ENCODE results near the gene SEL1L3. TPM values are rescaled to one million over a fixed set of nuclear protein-coding genes. Genes with fewer than 3 reads are reported as not detected.

The SEL1L3 gene
- total RNA-seq, 2 experiments from 2014 or later = 88.3 to 91.3 TPM

GRCh38 chr4:25839233-25839632, 23.6 kb downstream of the SEL1L3 start:
- no peaks in the 10 kb centered on the region for H3K9me3 Mint-ChIP-seq
- peaks cover 72% of the 10 kb centered on the region for H3K36me3 Mint-ChIP-seq (ENCODE audit: low read depth)
- no peak overlapping the region for H3K4me3 Mint-ChIP-seq

GRCh38 chr4:25838526-25838925, 24.3 kb downstream of the SEL1L3 start:
- Mint-ChIP-seq H3K9me3 (no peaks in the 10 kb centered on the region), H3K27me3 (no peaks in the 10 kb centered on the region), H3K36me3 (ENCODE audit: low read depth) (peaks cover 66% of the 10 kb centered on the region), H3K27ac (no peak overlapping the region), H3K4me1 (peaks cover 28% of the 10 kb centered on the region), H3K4me3 (no peak overlapping the region)
- DNase-seq = no peak
- CTCF ChIA-PET = no interaction called here
- POLR2A ChIA-PET = no interaction called here

More at GRCh38 chr4:25839233-25839632, 23.6 kb downstream of the SEL1L3 start:
- ChIA-PET POLR2A (no interaction called here), CTCF (no interaction called here)
- Mint-ChIP-seq H3K27ac (no peak overlapping the region), H3K4me1 (peaks cover 35% of the 10 kb centered on the region), H3K27me3 (no peaks in the 10 kb centered on the region)
- no peak for DNase-seq

- no peak for DNase-seq
- Mint-ChIP-seq H3K27me3 (no peaks in the 10 kb centered on the region), H3K9me3 (no peaks in the 10 kb centered on the region), H3K4me3 (no peak overlapping the region), H3K4me1 (peaks cover 14% of the 10 kb centered on the region), H3K36me3 (ENCODE audit: low read depth) (peaks cover 67% of the 10 kb centered on the region), H3K27ac (no peak overlapping the region)
- ChIA-PET CTCF (no interaction called here), POLR2A (interaction anchor here (0.9 kb wide), 1 partner anchor 15 kb away, joined by 3 read pairs; no protein-coding TSS in a partner anchor)
These were observed 25.7 kb downstream of the SEL1L3 start for GRCh38 chr4:25837107-25837506.

DNA sequence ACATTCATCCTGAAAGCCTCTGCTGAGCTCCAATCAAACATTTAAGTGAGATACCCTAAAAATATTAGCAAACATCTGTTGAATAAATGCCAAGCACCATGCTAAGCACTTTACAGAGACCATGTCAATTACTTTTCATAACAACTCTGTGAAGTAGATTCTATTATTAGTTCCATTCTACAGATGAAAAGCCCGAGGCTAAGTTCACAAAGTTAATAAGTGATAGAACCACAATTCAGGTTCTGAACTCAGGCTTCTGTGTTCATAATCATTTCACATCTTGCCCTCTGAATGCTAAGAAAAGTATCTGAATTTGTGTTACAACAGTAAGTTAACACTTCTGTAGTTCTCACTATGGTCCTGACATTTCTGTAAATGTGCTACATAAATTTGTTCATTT, 27.4 kb downstream of the SEL1L3 start:
- ChIA-PET POLR2A (no interaction called here), CTCF (no interaction called here)
- DNase-seq = no peak
- H3K36me3 Mint-ChIP-seq (ENCODE audit: low read depth) = peaks cover 67% of the 10 kb centered on the region
- no peak overlapping the region for H3K4me3 Mint-ChIP-seq
- no peaks in the 10 kb centered on the region for H3K9me3 Mint-ChIP-seq
- H3K4me1 Mint-ChIP-seq = peaks cover 7% of the 10 kb centered on the region
- no peak overlapping the region for H3K27ac Mint-ChIP-seq
- no peaks in the 10 kb centered on the region for H3K27me3 Mint-ChIP-seq

DNA sequence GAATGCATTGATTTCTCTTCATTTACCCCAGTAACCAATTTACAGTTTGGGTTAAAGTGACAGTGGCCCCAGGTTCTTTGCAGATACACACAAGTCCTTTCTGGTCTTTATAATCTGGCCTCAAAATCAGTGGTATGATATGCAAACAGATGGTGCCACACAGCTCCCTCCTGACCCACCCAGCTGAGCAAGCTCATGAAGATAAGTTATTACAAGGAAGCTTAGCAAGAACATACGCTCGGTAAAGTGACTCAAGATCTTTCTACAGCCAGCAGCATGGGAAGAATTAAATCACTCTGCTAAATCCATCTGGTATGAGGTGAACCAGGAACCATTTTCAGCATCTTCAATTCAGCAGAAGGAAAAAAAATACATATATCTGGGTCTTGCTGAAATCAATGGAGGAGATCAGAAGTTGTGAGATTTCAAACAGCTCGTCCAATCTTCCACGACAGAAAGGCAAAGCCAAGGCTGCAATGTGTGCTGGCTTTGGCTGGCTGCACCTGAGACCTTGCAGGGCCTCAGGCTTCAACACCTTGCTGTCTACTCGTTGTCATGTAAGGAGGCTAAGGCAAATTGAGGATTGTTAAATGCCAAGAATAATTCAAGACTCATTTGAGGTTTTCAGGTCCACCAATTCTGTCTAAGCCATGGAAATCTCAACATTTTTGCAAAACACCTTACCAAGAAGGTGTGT, 28.2 kb downstream of the SEL1L3 start:
- H3K27ac Mint-ChIP-seq = no peak overlapping the region

GRCh38 chr4:25830548-25830947, 32.2 kb downstream of the SEL1L3 start:
- ChIA-PET CTCF (no interaction called here), POLR2A (no interaction called here)
- Mint-ChIP-seq H3K4me3 (no peak overlapping the region), H3K27me3 (no peaks in the 10 kb centered on the region), H3K36me3 (ENCODE audit: low read depth) (peaks cover 67% of the 10 kb centered on the region), H3K27ac (no peak overlapping the region), H3K9me3 (no peaks in the 10 kb centered on the region), H3K4me1 (peaks cover 7% of the 10 kb centered on the region)
- DNase-seq = no peak

More for the DNA sequence above, 28.2 kb downstream of the SEL1L3 start:
- no peak for DNase-seq
- Mint-ChIP-seq H3K27me3 (no peaks in the 10 kb centered on the region), H3K4me1 (peaks cover 7% of the 10 kb centered on the region), H3K4me3 (no peak overlapping the region), H3K9me3 (no peaks in the 10 kb centered on the region), H3K36me3 (ENCODE audit: low read depth) (peaks cover 69% of the 10 kb centered on the region)
- CTCF ChIA-PET = interaction anchor here (1.2 kb wide), 1 partner anchor 20 kb away, joined by 4 read pairs; no protein-coding TSS in a partner anchor
- POLR2A ChIA-PET = no interaction called here

GRCh38 chr4:25827897-25828296, 34.9 kb downstream of the SEL1L3 start:
- Mint-ChIP-seq H3K36me3 (ENCODE audit: low read depth) (peaks cover 47% of the 10 kb centered on the region), H3K4me3 (no peak overlapping the region), H3K9me3 (no peaks in the 10 kb centered on the region), H3K4me1 (peaks cover 7% of the 10 kb centered on the region), H3K27me3 (no peaks in the 10 kb centered on the region), H3K27ac (no peak overlapping the region)
- CTCF ChIA-PET = no interaction called here
- DNase-seq = no peak
- POLR2A ChIA-PET = no interaction called here

DNA sequence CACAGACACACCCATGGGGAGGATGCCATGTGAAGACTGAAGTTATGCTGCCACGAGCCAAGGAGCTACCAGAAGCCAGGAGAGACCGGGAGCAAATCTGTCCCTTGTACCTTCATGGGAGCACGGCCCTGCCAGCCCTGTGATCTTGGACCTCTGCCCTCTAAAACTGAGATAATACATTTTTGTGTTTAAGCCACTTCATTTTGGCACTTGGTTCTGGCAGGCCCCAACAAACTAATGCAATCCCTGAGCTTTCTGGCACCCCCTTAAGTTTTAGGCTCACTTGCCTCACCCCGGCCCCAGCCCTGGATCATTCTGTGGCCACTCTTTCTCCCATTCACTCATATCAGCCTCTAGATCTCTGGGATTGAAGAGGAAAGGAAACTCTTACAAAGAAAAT, 35.4 kb downstream of the SEL1L3 start:
- peaks cover 7% of the 10 kb centered on the region for H3K4me1 Mint-ChIP-seq
- no peaks in the 10 kb centered on the region for H3K27me3 Mint-ChIP-seq
- H3K27ac Mint-ChIP-seq = no peak overlapping the region
- DNase-seq = no peak
- no peak overlapping the region for H3K4me3 Mint-ChIP-seq
- H3K36me3 Mint-ChIP-seq (ENCODE audit: low read depth) = peaks cover 47% of the 10 kb centered on the region
- CTCF ChIA-PET = no interaction called here
- H3K9me3 Mint-ChIP-seq = no peaks in the 10 kb centered on the region
- POLR2A ChIA-PET = no interaction called here

DNA sequence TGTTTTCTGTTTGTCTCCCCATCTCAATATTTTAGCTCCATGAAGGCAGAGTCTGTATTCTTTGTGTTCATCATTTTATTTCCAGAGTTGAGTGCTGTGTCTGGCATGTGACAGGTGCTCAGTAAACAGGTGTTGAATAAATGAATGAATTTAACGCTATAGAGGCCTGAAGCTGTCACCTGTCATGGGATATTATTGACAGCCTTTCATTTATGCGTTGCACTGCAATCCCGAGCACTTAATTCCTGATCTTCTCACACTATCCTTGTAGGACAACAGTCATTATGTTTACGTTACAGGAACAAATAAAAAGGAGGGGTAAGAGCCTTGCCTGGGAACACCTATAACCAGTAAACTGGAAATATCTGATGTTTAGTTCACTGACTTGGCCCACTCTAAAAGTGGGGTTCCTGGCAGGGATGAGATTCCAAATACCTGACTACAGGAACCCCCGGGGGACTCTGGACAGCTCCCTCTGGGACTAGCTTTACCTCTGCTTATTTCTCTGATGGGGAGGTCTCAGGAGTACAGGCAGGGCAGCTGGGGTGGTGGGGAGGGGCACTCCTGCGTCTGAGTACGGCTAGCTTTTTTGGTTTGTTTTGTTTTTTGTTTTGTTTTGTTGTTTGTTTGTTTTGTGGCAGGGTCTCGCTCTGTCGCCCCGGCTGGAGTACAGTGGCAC, 36.6 kb downstream of the SEL1L3 start:
- Mint-ChIP-seq H3K36me3 (ENCODE audit: low read depth) (peaks cover 47% of the 10 kb centered on the region), H3K27ac (no peak overlapping the region), H3K9me3 (no peaks in the 10 kb centered on the region), H3K27me3 (no peaks in the 10 kb centered on the region), H3K4me3 (no peak overlapping the region), H3K4me1 (peaks cover 7% of the 10 kb centered on the region)
- DNase-seq = no peak
- CTCF ChIA-PET = interaction anchor here (0.6 kb wide), 1 partner anchor 512 kb away, joined by 4 read pairs; no protein-coding TSS in a partner anchor
- POLR2A ChIA-PET = no interaction called here

DNA sequence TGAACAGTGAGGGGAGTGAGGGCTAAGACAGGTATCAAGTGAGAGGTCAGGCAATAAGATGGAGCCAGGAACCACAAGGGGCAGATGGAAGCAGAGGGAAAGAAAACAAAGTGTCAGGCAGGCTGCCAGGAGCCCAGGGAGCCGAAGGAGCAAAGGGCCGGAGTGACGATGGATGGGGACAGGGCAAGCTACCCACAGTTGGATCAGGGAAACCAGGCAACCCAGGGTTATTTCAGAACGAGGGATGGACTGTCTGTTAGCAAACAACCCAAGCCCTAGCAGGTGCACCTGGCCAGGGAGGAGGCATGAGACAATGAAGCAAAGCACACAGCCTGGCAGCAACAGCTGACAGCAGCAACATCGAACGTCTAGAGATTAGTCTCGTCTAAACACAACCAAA, 39.2 kb downstream of the SEL1L3 start:
- Mint-ChIP-seq H3K4me1 (no peaks in the 10 kb centered on the region), H3K27me3 (no peaks in the 10 kb centered on the region), H3K27ac (no peak overlapping the region), H3K9me3 (no peaks in the 10 kb centered on the region), H3K4me3 (no peak overlapping the region), H3K36me3 (ENCODE audit: low read depth) (peaks cover 48% of the 10 kb centered on the region)
- CTCF ChIA-PET = no interaction called here
- DNase-seq = no peak
- POLR2A ChIA-PET = no interaction called here

- H3K4me3 Mint-ChIP-seq = no peak overlapping the region
- ChIA-PET POLR2A (interaction anchor here (0.9 kb wide), 1 partner anchor 15 kb away, joined by 3 read pairs; no protein-coding TSS in a partner anchor), CTCF (no interaction called here)
- no peak for DNase-seq
- no peak overlapping the region for H3K27ac Mint-ChIP-seq
- no peaks in the 10 kb centered on the region for H3K4me1 Mint-ChIP-seq
- H3K27me3 Mint-ChIP-seq = no peaks in the 10 kb centered on the region
- H3K9me3 Mint-ChIP-seq = no peaks in the 10 kb centered on the region
- H3K36me3 Mint-ChIP-seq (ENCODE audit: low read depth) = peaks cover 53% of the 10 kb centered on the region
These were observed 40.9 kb downstream of the SEL1L3 start for GRCh38 chr4:25821899-25822298.

DNA sequence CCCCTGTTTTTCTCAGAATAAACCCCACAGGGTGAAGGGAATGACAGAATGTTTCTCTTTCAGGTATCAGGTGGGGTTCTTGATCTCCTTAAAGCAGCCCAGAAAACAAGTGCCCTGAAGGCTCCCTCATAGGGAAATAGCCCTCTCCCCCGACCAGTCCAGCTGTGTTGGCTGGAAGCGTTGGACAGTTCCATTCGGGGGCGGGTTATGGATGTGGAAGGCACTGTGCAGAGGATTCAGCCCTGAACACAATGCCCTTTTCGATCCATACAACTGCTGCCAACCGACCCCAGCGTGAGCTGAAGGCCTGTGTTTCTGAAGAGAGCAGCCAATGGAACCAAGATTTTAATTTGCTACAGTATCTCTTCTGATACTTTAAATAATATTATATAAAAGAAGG, 41.5 kb downstream of the SEL1L3 start:
- Mint-ChIP-seq H3K4me1 (no peaks in the 10 kb centered on the region), H3K36me3 (ENCODE audit: low read depth) (peaks cover 59% of the 10 kb centered on the region), H3K27ac (no peak overlapping the region), H3K27me3 (no peaks in the 10 kb centered on the region), H3K4me3 (no peak overlapping the region), H3K9me3 (no peaks in the 10 kb centered on the region)
- CTCF ChIA-PET = no interaction called here
- no peak for DNase-seq
- POLR2A ChIA-PET = no interaction called here

- POLR2A ChIA-PET = no interaction called here
- Mint-ChIP-seq H3K4me1 (no peaks in the 10 kb centered on the region), H3K27ac (no peak overlapping the region), H3K27me3 (no peaks in the 10 kb centered on the region), H3K36me3 (ENCODE audit: low read depth) (peaks cover 70% of the 10 kb centered on the region), H3K4me3 (no peak overlapping the region), H3K9me3 (no peaks in the 10 kb centered on the region)
- CTCF ChIA-PET = no interaction called here
- DNase-seq = no peak
These were observed 43.9 kb downstream of the SEL1L3 start for GRCh38 chr4:25818876-25819275.

DNA sequence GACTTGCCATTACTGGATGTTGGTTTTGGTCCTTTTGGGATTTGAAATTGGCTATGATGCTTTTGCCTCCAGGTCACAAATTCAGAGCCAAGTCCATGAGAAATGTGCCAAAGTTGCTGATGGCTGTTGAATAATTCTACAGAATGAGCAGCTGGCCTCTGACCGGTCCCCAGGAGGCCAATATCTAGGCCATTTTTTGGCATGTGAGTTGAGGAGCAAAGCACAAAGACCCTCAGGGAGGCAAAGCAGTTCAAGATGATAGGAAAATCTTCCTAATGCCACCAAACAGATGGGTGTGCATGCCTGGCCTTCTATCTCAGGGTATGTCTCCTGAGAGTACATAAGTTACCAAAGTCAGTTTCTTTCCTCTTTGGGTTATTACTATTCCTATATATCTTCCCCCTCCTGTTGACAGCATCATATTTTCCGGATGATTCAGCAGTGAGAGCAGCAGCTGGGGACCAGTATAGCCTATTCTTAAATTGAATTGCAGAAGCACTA, 44.4 kb downstream of the SEL1L3 start:
- Mint-ChIP-seq H3K4me1 (no peaks in the 10 kb centered on the region), H3K36me3 (ENCODE audit: low read depth) (peaks cover 73% of the 10 kb centered on the region), H3K4me3 (no peak overlapping the region), H3K27me3 (no peaks in the 10 kb centered on the region), H3K27ac (no peak overlapping the region), H3K9me3 (no peaks in the 10 kb centered on the region)
- no peak for DNase-seq
- POLR2A ChIA-PET = no interaction called here
- CTCF ChIA-PET = no interaction called here

All from activated CD4-positive, alpha-beta memory T cell treated with anti-CD3 and anti-CD28 coated beads, Interleukin-2, amount 10 ng/mL, durations not matched to agents 7 days and 5 days (primary cell).